Measurements from ENCODE around the gene SETD4.

The SETD4 gene

DNA sequence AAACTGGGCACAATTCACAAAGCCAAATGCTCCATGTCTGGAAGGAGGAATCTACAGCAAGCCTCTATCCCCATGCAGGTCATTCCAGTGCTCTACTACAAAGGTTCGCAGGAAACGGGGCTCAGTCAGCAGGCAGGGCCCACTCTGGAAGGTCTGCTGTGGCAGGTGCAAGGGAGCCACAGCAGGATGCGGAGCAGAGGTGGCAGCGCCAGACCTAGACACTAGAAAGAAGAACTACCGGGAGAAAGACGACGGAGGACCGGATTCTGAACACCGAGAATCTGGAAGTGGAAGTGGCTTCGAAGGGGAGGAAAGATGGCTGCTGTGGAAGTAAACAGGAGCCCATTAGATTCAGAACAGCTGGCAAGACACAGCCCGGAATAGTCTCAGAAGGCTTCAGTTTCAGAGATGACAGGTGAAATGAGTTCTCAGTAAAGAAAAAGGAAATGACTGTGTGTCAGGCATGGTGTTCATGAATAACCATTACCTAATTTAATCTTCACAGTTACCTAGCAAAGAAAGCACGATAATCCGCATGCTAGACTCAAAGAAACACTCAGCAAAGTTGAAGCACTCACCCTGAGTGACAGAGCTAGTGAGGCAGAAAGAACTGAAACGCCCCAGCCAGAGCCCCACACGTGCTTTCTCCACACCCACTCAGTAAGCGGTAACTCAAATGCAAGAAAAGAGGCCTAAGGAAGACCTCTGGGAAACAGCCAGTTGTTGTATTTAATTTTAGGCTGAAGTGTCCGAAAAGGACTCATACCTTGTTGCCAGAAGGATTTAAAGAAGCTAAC lies 21.4 kb downstream of the SETD4 start:
- H3K4me3 ChIP-seq (ENCODE audit: low read length, poor library complexity, severe bottlenecking): no peak overlapping the region
- H3K9me3 ChIP-seq (ENCODE audit: insufficient read depth, low read depth, low read length): no peaks in the 10 kb centered on the region
- peaks cover 31% of the 10 kb centered on the region; the same call in 1 of the 2 replicates for H3K36me3 ChIP-seq (ENCODE audit: insufficient read depth, low read length)
- no peaks in the 10 kb centered on the region for H3F3A ChIP-seq (ENCODE audit: low read depth)
- no peak overlapping the region for H2AFZ ChIP-seq (ENCODE audit: low read length)
- no peak overlapping the region for H3K4me2 ChIP-seq (ENCODE audit: low read depth, low read length, poor library complexity, severe bottlenecking)
- no peaks in the 10 kb centered on the region for H4K20me1 ChIP-seq (ENCODE audit: insufficient read depth, low read length, poor library complexity, severe bottlenecking)
- H3K27me3 ChIP-seq (ENCODE audit: insufficient read depth, low read length, poor library complexity, severe bottlenecking): no peaks in the 10 kb centered on the region
- TF ChIP-seq EZH2phosphoT487 (IDR thresholded peaks at IDR 0.05; ENCODE audit: borderline replicate concordance) (no peak), CTCF (conservative IDR thresholded peaks at IDR 0.05; ENCODE audit: low read length) (no peak)
- no peak overlapping the region for H3K9ac ChIP-seq (ENCODE audit: low read depth, low read length, poor library complexity, severe bottlenecking)
- H3K4me1 ChIP-seq (ENCODE audit: insufficient read depth, low read length, poor library complexity, severe bottlenecking): no peaks in the 10 kb centered on the region
- H3K79me2 ChIP-seq (ENCODE audit: insufficient read depth, low read length): no peaks in the 10 kb centered on the region
- no peaks in the 10 kb centered on the region for H3K9me2 ChIP-seq (replicated peaks; ENCODE audit: low read depth, low read length)

GRCh38 chr21:36035381-36035791 lies 24.9 kb downstream of the SETD4 start:
- Histone ChIP-seq H3K79me2 (ENCODE audit: insufficient read depth, low read length) (no peaks in the 10 kb centered on the region), H3K9ac (ENCODE audit: low read depth, low read length, poor library complexity, severe bottlenecking) (no peak overlapping the region), H3F3A (ENCODE audit: low read depth) (no peaks in the 10 kb centered on the region), H3K27me3 (ENCODE audit: insufficient read depth, low read length, poor library complexity, severe bottlenecking) (no peaks in the 10 kb centered on the region), H3K4me1 (ENCODE audit: insufficient read depth, low read length, poor library complexity, severe bottlenecking) (no peaks in the 10 kb centered on the region), H4K20me1 (ENCODE audit: insufficient read depth, low read length, poor library complexity, severe bottlenecking) (no peaks in the 10 kb centered on the region), H3K36me3 (ENCODE audit: insufficient read depth, low read length) (peaks cover 12% of the 10 kb centered on the region; the same call in 1 of the 2 replicates), H3K9me3 (ENCODE audit: insufficient read depth, low read depth, low read length) (no peaks in the 10 kb centered on the region), H2AFZ (ENCODE audit: low read length) (no peak overlapping the region), H3K4me3 (ENCODE audit: low read length, poor library complexity, severe bottlenecking) (no peak overlapping the region), H3K9me2 (replicated peaks; ENCODE audit: low read depth, low read length) (no peaks in the 10 kb centered on the region), H3K4me2 (ENCODE audit: low read depth, low read length, poor library complexity, severe bottlenecking) (no peak overlapping the region)
- TF ChIP-seq CTCF (conservative IDR thresholded peaks at IDR 0.05; ENCODE audit: low read length) (no peak), EZH2phosphoT487 (IDR thresholded peaks at IDR 0.05; ENCODE audit: borderline replicate concordance) (no peak)

DNA sequence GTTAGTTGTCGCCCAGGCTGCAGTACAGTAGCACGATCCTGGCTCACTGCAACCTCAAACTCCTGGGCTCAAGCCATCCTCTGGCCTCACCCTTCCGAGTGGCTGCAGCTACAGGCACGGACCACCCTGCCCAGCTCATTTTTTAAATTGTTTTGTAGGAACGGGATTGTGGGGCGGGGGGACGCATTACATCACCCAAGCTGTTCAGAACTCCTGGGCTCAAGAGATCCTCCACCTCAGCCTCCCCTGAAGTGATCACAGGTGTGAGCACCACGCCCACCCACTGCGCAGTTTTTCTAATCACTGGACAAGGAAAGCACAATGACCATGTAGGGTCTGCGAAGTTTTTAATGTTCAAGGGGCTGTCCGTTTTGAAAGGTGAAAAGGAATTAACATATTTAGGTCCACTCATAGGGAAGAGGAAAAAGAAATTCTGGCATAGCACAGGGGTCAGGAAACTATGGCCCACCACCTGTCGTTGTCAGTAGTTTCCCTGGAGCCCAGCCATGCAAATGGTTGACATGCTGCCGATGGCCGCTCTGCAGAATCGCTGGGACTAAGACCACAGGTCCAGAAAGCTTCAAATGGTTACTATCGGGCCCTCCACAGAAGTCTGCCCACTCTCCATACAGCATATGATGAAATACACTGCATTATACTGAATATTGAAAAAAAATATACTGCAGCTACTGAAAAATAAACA lies 26.0 kb downstream of the SETD4 start:
- no peaks in the 10 kb centered on the region for H3K9me3 ChIP-seq (ENCODE audit: insufficient read depth, low read depth, low read length)
- no peak overlapping the region for H2AFZ ChIP-seq (ENCODE audit: low read length)
- H3K4me2 ChIP-seq (ENCODE audit: low read depth, low read length, poor library complexity, severe bottlenecking): no peak overlapping the region
- H3F3A ChIP-seq (ENCODE audit: low read depth): no peaks in the 10 kb centered on the region
- no peaks in the 10 kb centered on the region for H4K20me1 ChIP-seq (ENCODE audit: insufficient read depth, low read length, poor library complexity, severe bottlenecking)
- no peaks in the 10 kb centered on the region for H3K79me2 ChIP-seq (ENCODE audit: insufficient read depth, low read length)
- no peak overlapping the region for H3K9ac ChIP-seq (ENCODE audit: low read depth, low read length, poor library complexity, severe bottlenecking)
- H3K4me3 ChIP-seq (ENCODE audit: low read length, poor library complexity, severe bottlenecking): no peak overlapping the region
- TF ChIP-seq CTCF (conservative IDR thresholded peaks at IDR 0.05; ENCODE audit: low read length) (no peak), EZH2phosphoT487 (IDR thresholded peaks at IDR 0.05; ENCODE audit: borderline replicate concordance) (no peak)
- no peaks in the 10 kb centered on the region for H3K4me1 ChIP-seq (ENCODE audit: insufficient read depth, low read length, poor library complexity, severe bottlenecking)
- peaks cover 10% of the 10 kb centered on the region; the same call in 1 of the 2 replicates for H3K36me3 ChIP-seq (ENCODE audit: insufficient read depth, low read length)
- H3K9me2 ChIP-seq (replicated peaks; ENCODE audit: low read depth, low read length): no peaks in the 10 kb centered on the region
- no peaks in the 10 kb centered on the region for H3K27me3 ChIP-seq (ENCODE audit: insufficient read depth, low read length, poor library complexity, severe bottlenecking)
